SK-N-SH treated with all-trans-retinoic acid at 6 μM for 48 hours (cell line): ENCODE results near the gene COL17A1.

Source experiments
- ATAC-seq: fragments of 200-7000 bp; cut with Tn5 transposase; 3 replicates; pipeline ENCODE4 v1.9.1; 2020; ENCODE audit warnings: mild to moderate bottlenecking, moderate library complexity
- ARNTL ChIP-seq: fragments of 450-650 bp; formaldehyde crosslinking; IDR thresholded peaks from 2 replicates; pipeline ENCODE4 v1.5.0; 2020; ENCODE audit warnings: low read depth, mild to moderate bottlenecking, moderate library complexity, borderline replicate concordance
- BACH2 ChIP-seq: fragments of 250-450 bp; sonication (Bioruptor Pico); IDR thresholded peaks from 2 replicates; pipeline ENCODE4 v1.9.0; 2021; ENCODE audit warnings: mild to moderate bottlenecking, borderline replicate concordance
- CREB5 ChIP-seq: fragments of 250-450 bp; sonication (Bioruptor Pico); IDR thresholded peaks from 2 replicates; pipeline ENCODE4 v1.5.1; 2020; ENCODE audit warnings: low read depth, mild to moderate bottlenecking, moderate library complexity
- CSDC2 ChIP-seq: fragments of 250-450 bp; sonication (Bioruptor Pico); IDR thresholded peaks from 2 replicates; pipeline ENCODE4 v1.5.0; 2020; ENCODE audit warnings: mild to moderate bottlenecking, moderate library complexity
- ESRRG ChIP-seq: fragments of 250-450 bp; sonication (Bioruptor Pico); IDR thresholded peaks from 2 replicates; pipeline ENCODE4 v1.6.1; 2021; ENCODE audit warnings: mild to moderate bottlenecking
- GLIS3 ChIP-seq: fragments of 250-450 bp; sonication (Bioruptor Pico); IDR thresholded peaks from 2 replicates; pipeline ENCODE4 v1.5.0; 2020; ENCODE audit warnings: mild to moderate bottlenecking, moderate library complexity
- ISL1 ChIP-seq: fragments of 250-450 bp; sonication (Bioruptor Pico); IDR thresholded peaks from 2 replicates; pipeline ENCODE4 v2.1.2; 2022; ENCODE audit warnings: mild to moderate bottlenecking, moderate library complexity
- RARB ChIP-seq: fragments of 250-450 bp; sonication (Bioruptor Pico); IDR thresholded peaks from 2 replicates; pipeline ENCODE4 v1.8.0; 2021; ENCODE audit warnings: mild to moderate bottlenecking, moderate library complexity
- TOX ChIP-seq: fragments of 250-450 bp; sonication (Bioruptor Pico); IDR thresholded peaks from 2 replicates; pipeline ENCODE4 v1.8.0; 2021; ENCODE audit warnings: mild to moderate bottlenecking, moderate library complexity, borderline replicate concordance
- TSHZ2 ChIP-seq: fragments of 250-450 bp; sonication (Bioruptor Pico); IDR thresholded peaks from 2 replicates; pipeline ENCODE4 v1.5.0; 2020; ENCODE audit warnings: mild to moderate bottlenecking, moderate library complexity
- ZC3H10 ChIP-seq: fragments of 250-450 bp; sonication (Bioruptor Pico); IDR thresholded peaks from 2 replicates; pipeline ENCODE4 v1.5.1; 2021; ENCODE audit warnings: mild to moderate bottlenecking, moderate library complexity
- ZFP3 ChIP-seq: fragments of 250-450 bp; sonication (Bioruptor Pico); IDR thresholded peaks from 2 replicates; pipeline ENCODE4 v1.5.0; 2020; ENCODE audit warnings: mild to moderate bottlenecking, moderate library complexity
- ZFP30 ChIP-seq: fragments of 450-650 bp; formaldehyde crosslinking; IDR thresholded peaks from 2 replicates; pipeline ENCODE4 v1.5.0; 2022; ENCODE audit warnings: mild to moderate bottlenecking, moderate library complexity
- ZNF565 ChIP-seq: fragments of 450-650 bp; formaldehyde crosslinking; conservative IDR thresholded peaks from 2 replicates; pipeline ENCODE4 v1.5.0; 2020; ENCODE audit warnings: low read depth, mild to moderate bottlenecking, moderate library complexity
- ZNF70 ChIP-seq: fragments of 450-650 bp; formaldehyde crosslinking; IDR thresholded peaks from 2 replicates; pipeline ENCODE4 v1.5.0; 2020; ENCODE audit warnings: mild to moderate bottlenecking, moderate library complexity
- ZNF8 ChIP-seq: fragments of 450-650 bp; formaldehyde crosslinking; IDR thresholded peaks from 2 replicates; pipeline ENCODE4 v1.5.0; 2020; ENCODE audit warnings: mild to moderate bottlenecking, moderate library complexity
- TF ChIP-seq, protein P1 (sequence below): fragments of 250-450 bp; sonication (Bioruptor Pico); IDR thresholded peaks from 2 replicates; pipeline ENCODE4 v1.8.0; 2021; ENCODE audit warnings: low read depth, mild to moderate bottlenecking, moderate library complexity, borderline replicate concordance

COL17A1 gene

GRCh38 chr10:103990121-103990520, 95.6 kb downstream of the COL17A1 start:
- no peak for ATAC-seq
- TF ChIP-seq ZNF8 (CRISPR knock-in tag) (no peak), CSDC2 (no peak), ARNTL (CRISPR knock-in tag) (no peak), ZNF70 (CRISPR knock-in tag) (no peak), BACH2 (CRISPR knock-in tag) (no peak), ZNF565 (CRISPR knock-in tag) (no peak)
- TF ChIP-seq, protein P1, sequence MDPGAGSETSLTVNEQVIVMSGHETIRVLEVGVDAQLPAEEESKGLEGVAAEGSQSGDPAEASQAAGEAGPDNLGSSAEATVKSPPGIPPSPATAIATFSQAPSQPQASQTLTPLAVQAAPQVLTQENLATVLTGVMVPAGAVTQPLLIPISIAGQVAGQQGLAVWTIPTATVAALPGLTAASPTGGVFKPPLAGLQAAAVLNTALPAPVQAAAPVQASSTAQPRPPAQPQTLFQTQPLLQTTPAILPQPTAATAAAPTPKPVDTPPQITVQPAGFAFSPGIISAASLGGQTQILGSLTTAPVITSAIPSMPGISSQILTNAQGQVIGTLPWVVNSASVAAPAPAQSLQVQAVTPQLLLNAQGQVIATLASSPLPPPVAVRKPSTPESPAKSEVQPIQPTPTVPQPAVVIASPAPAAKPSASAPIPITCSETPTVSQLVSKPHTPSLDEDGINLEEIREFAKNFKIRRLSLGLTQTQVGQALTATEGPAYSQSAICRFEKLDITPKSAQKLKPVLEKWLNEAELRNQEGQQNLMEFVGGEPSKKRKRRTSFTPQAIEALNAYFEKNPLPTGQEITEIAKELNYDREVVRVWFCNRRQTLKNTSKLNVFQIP (CRISPR knock-in tag): no peak

GRCh38 chr10:103986360-103986759, 99.3 kb downstream of the COL17A1 start:
- no peak for TF ChIP-seq GLIS3
- TF ChIP-seq ZNF565 (CRISPR knock-in tag): no peak
- no peak for TF ChIP-seq BACH2 (CRISPR knock-in tag)
- TF ChIP-seq CREB5: no peak
- TF ChIP-seq ZC3H10 (CRISPR knock-in tag): no peak
- no peak for ATAC-seq

GRCh38 chr10:103985726-103986125, 100.0 kb downstream of the COL17A1 start:
- TF ChIP-seq CREB5 (no peak), TOX (no peak), ZNF8 (CRISPR knock-in tag) (no peak), ESRRG (no peak), ZFP30 (CRISPR knock-in tag) (no peak)
- no peak for ATAC-seq

DNA sequence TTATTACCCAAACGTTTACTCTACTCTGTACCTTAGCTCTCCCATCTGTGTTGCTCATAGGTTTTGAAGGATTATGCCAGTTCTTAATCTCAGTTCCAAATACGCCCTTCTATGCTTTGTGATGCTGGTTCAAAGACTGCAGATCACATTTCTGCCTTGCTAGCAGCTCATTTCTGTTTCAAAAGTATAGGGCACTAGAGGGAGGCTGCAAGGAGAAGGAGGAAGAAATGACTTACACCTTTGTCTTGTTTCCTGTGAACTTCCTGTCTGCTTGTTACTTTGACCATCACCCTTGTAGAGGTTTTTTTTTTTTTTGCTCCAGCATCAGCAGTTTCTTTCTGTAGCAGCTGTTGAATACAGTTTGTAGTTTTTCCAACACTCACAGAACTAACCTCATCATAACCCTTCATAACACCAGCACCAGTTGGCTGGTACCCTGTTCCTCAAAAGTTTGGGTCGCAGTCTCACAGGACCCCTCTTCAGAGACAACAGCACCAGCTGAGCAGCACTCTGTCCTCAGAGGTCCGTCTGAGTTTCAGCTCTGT, 102.2 kb downstream of the COL17A1 start:
- no peak; the same call in 2 of the 3 replicates for ATAC-seq
- TF ChIP-seq ZFP3 (CRISPR knock-in tag) (no peak), TSHZ2 (CRISPR knock-in tag) (no peak), ISL1 (CRISPR knock-in tag) (no peak)
- TF ChIP-seq, all 23 proteins: peak for 0

DNA sequence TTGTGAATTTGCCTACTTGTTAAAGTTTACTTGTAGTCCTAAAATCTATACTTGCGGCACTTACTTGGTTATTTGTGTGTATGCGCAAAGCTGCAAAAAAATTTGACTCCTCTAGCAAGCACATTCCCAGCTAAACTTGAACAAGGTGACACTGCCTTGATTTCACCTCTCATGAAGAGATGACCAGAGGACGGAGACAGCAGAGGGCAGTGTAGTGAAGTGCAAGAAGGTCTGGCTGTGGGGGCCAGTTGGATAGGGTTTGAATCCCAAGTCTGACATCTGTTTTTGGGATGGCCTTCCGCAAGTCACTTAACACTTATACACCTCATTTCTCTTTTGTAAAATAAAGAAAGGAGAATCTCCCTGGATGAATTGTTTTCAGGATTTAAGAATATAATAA, 103.0 kb downstream of the COL17A1 start:
- TF ChIP-seq RARB (CRISPR knock-in tag) (no peak), ZNF70 (CRISPR knock-in tag) (no peak), ZFP30 (CRISPR knock-in tag) (no peak), ISL1 (CRISPR knock-in tag) (no peak), ESRRG (no peak), ZC3H10 (CRISPR knock-in tag) (no peak)
- peak; percentile 60 for ATAC-seq
